Right renal pelvis (tissue), 4 donors: Measurements from ENCODE around the gene EFNA1. TPM values are rescaled to one million over a fixed set of nuclear protein-coding genes. Genes with fewer than 3 reads are reported as not detected.
"Not testable (repeated sequence)": the region's sequence is repeated elsewhere in the genome, so short reads cannot be mapped to it uniquely, and the experiment has no call there.

Experiments
- DNase-seq, 4 donors: peaks; one replicate each; pipeline ENCODE4 v3.0.0-alpha.2; 2013; ENCODE audit warnings: low read depth in 4 of 4, low spot score in 3 of 4, missing footprints in 1 of 4
- polyA plus RNA-seq, 4 donors: library from polyadenylated mRNA; unstranded; fragments of 120-200 nt; gene quantifications; one replicate each; pipeline ENCODE4 v1.2.1, GENCODE V29; 2013; ENCODE audit not compliant: insufficient read length in 4 of 4

Gene EFNA1
- polyA plus RNA-seq, 4 donors, result 67.0 to 75.7 (median 72.2) TPM

- no peak for DNase-seq
These were observed 12.9 kb downstream of the EFNA1 start for GRCh38 chr1:155140630-155140953.

GRCh38 chr1:155141749-155142148, 14.1 kb downstream of the EFNA1 start:
- no peak for DNase-seq

GRCh38 chr1:155145491-155145890, 17.8 kb downstream of the EFNA1 start:
- no peak for DNase-seq

GRCh38 chr1:155155996-155156643, 28.4 kb downstream of the EFNA1 start:
- DNase-seq, result not testable (repeated sequence)

- no peak for DNase-seq
These were observed 31.3 kb downstream of the EFNA1 start for GRCh38 chr1:155158991-155159390.

GRCh38 chr1:155160128-155160527, 32.5 kb downstream of the EFNA1 start:
- no peak for DNase-seq

- not testable (repeated sequence) for DNase-seq
These were observed 35.0 kb downstream of the EFNA1 start for GRCh38 chr1:155162631-155163030.

- DNase-seq, result not testable (repeated sequence)
These were observed 36.1 kb downstream of the EFNA1 start for GRCh38 chr1:155163785-155164184.

GRCh38 chr1:155164625-155165024, 36.9 kb downstream of the EFNA1 start:
- DNase-seq, result not testable (repeated sequence)

GRCh38 chr1:155166051-155166470, 38.4 kb downstream of the EFNA1 start:
- DNase-seq, result no peak

- no peak for DNase-seq
These were observed 38.9 kb downstream of the EFNA1 start for GRCh38 chr1:155166471-155167165.

- DNase-seq, result peak in 2 of 4 donors; percentile 81 to 85
These were observed 39.8 kb downstream of the EFNA1 start for GRCh38 chr1:155167166-155168104.

- DNase-seq, result not testable (repeated sequence)
These were observed 40.4 kb downstream of the EFNA1 start for GRCh38 chr1:155168105-155168445.

- no peak for DNase-seq
These were observed 41.0 kb downstream of the EFNA1 start for GRCh38 chr1:155168456-155169210.

GRCh38 chr1:155169541-155169940, 41.9 kb downstream of the EFNA1 start:
- no peak for DNase-seq

- DNase-seq, result no peak
These were observed 42.6 kb downstream of the EFNA1 start for GRCh38 chr1:155170101-155170785.

- DNase-seq, result no peak
These were observed 43.1 kb downstream of the EFNA1 start for GRCh38 chr1:155170806-155171205.

GRCh38 chr1:155171836-155172731, 44.4 kb downstream of the EFNA1 start:
- DNase-seq, result no peak
